COLO829 (cell line): ENCODE measurements around the gene C14orf132.
"Not testable (repeated sequence)": the region's sequence is repeated elsewhere in the genome, so short reads cannot be mapped to it uniquely, and the experiment has no call there.

ENCODE experiments used
- DNase-seq: peaks from one replicate; pipeline ENCODE4 v3.0.0; 2012; ENCODE audit warnings: low spot score

The C14orf132 gene

GRCh38 chr14:96038920-96039632, at the start of gene C14orf132:
Gene C14orf132, plus strand, starts transcription at chr14:96039362. Its CDS starts 139 bp downstream, at chr14:96039501.
- DNase-seq = peak; percentile 51

- peak; percentile 72 for DNase-seq
Observed at GRCh38 chr14:95993768-95994592, 45.2 kb upstream of the C14orf132 start.

GRCh38 chr14:95994593-95994928, 44.6 kb upstream of the C14orf132 start:
- DNase-seq = no peak

- DNase-seq = peak; percentile 61
Observed at GRCh38 chr14:95998656-95999055, 40.5 kb upstream of the C14orf132 start.

GRCh38 chr14:96001866-96002497, 37.2 kb upstream of the C14orf132 start:
- DNase-seq = no peak

- no peak for DNase-seq
Observed at GRCh38 chr14:96002498-96002884, 36.7 kb upstream of the C14orf132 start.

GRCh38 chr14:96011131-96011530, 28.0 kb upstream of the C14orf132 start:
- no peak for DNase-seq

GRCh38 chr14:96011607-96012006, 27.6 kb upstream of the C14orf132 start:
- no peak for DNase-seq

- DNase-seq = not testable (repeated sequence)
Observed at GRCh38 chr14:96012757-96013156, 26.4 kb upstream of the C14orf132 start.

GRCh38 chr14:96014176-96014575, 25.0 kb upstream of the C14orf132 start:
- no peak for DNase-seq

GRCh38 chr14:96016501-96017160, 22.5 kb upstream of the C14orf132 start:
- DNase-seq = no peak

- DNase-seq = no peak
Observed at GRCh38 chr14:96017882-96018281, 21.3 kb upstream of the C14orf132 start.

- DNase-seq = no peak
Observed at GRCh38 chr14:96027431-96028355, 11.5 kb upstream of the C14orf132 start.

- no peak for DNase-seq
Observed at GRCh38 chr14:96029089-96029645, 10.0 kb upstream of the C14orf132 start.

- DNase-seq = no peak
Observed at GRCh38 chr14:96030108-96030760, 8.9 kb upstream of the C14orf132 start.

GRCh38 chr14:96031691-96032090, 7.5 kb upstream of the C14orf132 start:
- no peak for DNase-seq

- no peak for DNase-seq
Observed at GRCh38 chr14:96035456-96035855, 3.7 kb upstream of the C14orf132 start.

GRCh38 chr14:96037891-96038557, 1.1 kb upstream of the C14orf132 start:
- peak; percentile 47 for DNase-seq

- no peak for DNase-seq
Observed at GRCh38 chr14:96038558-96038919, 623 bp upstream of the C14orf132 start.
